HL-60/S4 (cell line): ENCODE data around the gene AANAT.

Experiments
- in situ Hi-C: fragments of 300-500 bp; cut with MboI; formaldehyde crosslinking; loops from 2 replicates; pipeline ENCODE4 v1.14.3; 2022; ENCODE audit warnings: low sequenced_read_pairs

Gene AANAT

DNA sequence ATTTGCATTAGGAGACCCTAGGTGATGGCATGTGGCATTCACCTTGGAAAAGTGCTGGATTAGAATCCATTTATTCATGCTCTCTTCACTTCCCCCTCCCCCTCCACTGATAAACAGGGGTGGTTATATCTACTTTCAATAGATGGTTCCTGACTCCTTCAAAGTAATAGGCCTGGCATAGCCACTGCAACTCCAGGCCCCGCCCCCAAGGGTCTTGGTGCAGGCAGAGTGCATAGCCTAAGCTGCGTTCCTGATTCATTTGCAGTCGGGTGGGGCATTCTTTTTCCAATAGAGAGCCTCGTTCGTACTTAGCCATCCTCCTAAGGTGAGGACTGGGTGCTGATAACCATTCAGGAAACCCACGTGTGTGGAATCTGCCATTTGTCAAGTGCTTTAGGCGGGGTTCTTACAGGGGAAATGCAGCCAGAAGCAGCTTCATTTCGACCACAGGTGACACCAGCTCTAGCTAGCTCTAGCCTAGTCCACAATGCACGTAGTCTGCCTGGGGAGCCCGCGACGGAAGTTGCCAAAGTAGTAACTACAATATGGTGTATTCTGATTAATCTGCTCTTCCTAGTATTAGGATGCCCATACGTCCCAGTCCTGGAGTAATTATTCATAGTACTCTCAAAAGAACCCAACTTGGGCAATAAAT, 25.6 kb upstream of the AANAT start:
- in situ Hi-C loops: no loop called here

DNA sequence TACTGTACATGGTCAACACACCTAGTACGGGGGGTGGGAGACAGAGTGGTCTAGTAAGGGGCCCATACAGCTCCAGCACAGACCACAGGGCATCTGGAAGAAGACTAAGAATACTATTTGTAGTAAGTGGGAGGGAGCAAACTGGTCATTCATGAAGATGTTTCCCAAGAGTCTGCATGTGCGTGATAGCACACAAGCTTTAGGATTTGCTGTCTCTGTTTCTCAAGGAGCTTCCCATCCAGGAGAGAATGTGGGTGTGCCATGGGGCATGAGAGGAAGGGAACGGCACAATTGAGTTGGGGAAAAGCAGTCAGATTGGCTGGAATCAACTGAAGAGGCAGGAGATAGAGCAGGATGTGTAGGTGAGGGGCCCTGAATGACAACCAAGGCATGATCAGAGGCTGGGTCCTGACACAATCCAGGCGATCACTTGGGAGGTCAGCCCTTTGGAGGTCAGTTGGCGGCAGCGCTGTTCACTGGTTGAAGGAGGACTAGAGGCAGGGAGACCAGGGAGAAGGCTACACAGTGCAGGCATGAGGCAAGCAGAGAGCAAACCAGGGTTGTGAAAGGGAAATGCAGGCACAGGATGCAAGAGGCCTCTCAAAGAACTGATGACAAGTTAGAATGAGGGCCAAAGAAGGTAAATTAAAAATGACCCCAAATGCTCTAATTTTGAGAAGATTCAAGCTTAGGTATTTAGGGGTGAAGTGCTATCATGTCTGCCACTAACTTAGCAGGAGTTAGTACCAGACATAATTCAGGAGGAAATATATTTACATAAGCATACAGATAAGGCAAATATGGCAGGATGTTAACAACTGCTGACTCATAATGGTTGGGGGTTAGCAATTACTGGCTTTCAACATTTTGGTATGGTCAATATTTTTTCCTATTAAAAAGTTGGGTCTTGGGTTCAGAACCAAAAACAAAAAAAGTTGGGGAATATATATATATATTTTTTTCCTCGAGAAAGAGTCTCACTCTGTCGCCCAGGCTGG, 24.8 kb upstream of the AANAT start:
- in situ Hi-C loops: no loop called here

DNA sequence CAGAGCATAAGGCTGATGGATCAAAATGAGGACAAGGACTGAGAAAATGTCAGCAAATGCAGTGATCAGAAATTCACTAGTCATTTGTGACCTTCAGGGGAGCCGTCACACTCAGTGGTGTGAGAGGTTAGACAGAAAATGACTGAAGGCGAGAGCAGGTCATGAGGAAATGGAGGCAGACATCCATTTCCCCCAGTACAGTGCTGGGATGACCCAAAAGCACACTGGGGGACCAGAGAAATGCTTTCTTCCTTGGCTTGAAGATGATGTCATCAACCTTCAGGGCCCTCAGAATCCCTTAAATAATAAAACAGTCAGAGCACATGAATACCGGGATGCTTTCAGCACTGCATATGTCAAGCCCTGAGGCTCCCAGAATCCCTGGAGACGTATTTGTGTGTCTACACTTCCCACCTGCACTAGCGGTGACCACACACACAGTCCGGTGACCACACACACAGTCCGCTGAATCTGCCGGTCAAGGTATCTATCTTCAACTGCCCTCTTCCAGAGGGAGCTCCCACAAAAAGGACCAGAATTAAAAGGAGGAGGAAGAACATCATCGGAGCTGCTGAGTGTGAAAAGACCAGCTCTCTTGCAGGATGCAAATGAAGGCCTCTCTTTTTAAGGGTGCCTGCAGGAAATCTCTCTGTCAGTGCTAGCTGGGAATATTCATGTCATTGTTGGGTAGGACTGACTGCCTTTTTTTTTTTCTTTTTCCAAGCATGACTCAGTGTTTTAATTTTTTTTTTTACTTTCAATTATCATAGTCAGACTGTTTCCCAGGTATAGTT, 22.7 kb upstream of the AANAT start:
- in situ Hi-C loops: no loop called here

DNA sequence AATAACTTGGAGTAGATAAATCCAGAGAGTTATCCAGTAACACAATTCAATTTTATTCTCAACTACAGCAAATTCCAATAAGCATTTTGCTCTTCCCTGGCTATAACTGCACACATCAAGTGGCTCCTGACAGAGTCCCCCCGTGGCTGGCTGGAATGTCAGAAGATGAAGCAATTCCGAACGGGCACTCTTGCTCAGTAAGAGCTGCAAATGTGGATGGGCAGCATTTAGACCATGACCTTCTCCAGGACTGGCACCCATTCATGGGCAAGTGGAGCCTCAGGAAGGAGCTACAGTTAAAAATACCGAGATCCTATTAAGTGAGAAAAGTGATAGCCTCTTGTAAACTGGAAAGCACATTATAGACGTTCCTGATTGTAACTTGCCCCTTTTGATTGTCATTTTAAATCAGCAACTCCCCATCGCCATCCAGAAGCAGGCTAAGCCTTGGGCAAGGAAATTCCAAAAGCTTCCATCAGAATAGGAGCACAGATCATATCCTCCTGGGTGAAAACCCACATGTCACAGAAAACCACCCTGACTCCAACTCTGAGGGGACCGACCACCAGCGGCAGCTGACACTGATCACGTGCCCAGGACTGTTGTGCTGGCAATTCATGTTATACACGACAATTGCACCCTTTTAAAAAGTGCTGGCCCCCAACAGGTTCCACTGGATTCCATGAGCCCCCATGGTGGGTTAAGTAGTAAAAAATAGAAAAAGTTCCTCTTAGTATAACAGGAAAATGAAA, 21.5 kb upstream of the AANAT start:
- in situ Hi-C loops: no loop called here

DNA sequence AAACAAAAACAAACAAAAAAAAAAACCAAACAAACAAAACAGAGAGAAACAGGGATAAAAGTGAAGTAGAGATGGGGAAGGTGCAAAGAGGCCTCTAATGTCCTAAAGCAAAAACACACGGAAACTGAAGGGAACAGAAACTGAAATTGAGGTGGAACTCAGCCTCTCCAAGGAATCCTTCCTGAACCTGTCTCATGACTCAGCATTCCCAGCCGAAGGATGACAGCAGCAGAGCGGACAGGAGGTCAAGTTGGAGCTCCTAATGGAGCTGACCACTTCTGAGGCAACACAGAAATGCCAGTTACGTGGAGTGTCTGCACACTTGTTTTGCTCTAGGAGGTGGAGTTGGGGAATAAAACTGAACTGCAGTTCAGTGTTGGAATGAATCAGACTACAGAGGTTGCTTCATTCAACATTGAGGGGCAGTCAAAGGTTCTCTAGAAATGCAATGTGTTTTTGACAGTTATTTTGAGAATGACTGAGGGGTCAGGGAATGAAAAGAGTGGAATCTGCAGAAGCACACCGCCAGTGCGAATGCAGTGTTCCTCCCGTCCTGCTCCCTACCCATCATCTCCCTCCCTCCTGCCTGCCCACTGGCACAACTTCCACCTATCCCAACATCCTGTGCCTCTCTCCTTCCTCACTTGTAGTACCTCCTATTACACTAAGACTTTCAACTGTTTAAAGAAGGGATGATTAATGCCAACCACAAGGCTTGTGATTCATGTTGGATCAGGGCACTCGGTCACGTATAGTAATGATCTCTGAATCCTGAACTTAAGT, 20.8 kb upstream of the AANAT start:
- in situ Hi-C loops: no loop called here

DNA sequence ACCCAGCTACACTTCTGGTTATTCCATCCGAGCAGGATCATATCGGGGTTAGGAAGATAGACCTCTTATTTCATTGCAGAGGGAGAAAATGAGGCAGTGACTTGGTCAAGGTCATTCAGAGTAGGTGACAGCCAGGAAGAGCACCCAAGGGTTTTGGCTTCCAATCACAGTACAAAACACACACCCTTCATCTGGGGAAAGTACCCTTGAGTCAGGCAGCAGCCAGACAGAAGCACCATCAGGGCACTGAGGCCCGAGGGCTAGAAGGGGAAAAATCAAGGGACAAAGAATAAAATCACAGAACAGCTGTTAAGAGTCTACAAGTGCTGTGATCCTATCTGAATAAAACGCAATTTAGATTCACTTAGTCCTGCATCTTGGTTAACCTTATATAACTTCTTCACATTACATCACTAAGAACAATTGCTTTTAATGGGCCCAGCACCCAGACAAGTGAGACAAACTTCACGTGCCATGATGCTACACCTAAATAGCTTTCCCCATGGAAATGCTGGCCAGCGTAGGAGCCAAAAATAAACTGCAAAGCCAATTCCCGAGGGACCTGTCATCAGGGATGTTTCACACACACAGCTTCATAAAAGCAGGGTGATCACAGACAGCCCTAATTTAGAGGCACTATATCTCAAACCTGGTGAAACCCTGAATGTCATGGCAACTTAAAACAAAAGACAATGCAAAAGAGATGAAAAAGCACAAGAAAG, 19.3 kb upstream of the AANAT start:
- in situ Hi-C loops: no loop called here

DNA sequence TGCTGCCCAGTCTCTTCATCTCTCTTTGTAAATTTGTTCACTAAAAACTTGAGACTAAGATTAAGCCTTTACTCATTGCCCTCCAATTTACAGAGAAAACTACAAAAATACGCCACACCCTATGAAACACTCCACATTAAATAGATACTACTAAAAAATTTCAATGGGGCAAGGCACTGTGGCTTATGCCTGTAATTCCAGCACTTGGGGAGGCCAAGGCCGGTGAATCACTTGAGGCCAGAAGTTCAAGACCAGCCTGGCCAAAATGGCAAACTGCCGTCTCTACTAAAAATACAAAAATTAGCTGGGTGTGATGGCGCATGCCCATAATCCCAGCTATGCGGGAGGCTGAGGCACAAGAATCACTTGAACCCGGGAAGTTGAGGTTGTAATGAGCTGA, 18.3 kb upstream of the AANAT start:
- in situ Hi-C loops: no loop called here

DNA sequence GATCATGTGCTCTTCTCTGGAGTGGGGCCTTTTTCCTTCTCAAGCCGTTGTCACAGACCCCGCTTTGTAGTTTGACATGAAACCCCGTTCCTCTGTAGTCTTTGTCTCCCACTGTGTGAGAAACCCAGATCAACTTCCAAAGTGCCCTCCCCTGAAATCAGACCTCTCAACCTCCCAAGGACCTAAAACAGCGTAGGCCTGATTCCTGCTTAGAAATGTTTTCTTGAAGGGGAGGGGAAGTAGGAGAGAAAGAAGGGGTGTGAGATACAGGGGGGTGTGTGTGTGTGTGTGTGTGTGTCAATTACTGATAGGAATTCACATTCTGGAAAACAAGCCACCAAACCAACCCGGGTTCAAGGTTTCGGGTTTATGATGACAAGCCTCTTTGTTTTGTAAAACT, 15.9 kb upstream of the AANAT start:
- in situ Hi-C loops: no loop called here

DNA sequence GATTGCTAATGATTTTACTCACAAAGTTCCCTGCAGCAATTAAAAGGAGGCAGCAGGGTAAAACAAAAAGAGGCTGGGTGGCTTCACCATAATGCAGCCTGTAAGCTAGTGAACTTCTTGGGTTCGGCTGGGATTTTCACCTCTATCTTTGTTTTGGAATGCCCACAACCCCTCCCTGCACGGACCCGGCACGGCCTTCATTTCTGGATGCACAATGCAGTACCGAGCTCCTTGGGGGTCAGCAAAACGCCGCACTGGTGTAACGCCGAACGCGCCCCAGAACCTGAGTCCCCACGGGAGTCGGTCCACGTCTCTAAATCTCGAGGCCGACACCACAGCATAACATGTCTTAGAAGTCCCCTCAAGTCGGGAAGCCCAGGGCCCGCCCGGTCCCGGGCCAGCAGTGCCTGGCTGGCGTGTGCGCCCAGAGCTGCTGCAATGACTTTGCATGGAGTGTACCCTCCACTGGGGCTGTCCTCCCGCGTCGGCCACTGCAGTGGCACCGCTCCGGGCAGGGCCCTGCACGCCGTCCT, 15.2 kb upstream of the AANAT start:
- in situ Hi-C loops: no loop called here

DNA sequence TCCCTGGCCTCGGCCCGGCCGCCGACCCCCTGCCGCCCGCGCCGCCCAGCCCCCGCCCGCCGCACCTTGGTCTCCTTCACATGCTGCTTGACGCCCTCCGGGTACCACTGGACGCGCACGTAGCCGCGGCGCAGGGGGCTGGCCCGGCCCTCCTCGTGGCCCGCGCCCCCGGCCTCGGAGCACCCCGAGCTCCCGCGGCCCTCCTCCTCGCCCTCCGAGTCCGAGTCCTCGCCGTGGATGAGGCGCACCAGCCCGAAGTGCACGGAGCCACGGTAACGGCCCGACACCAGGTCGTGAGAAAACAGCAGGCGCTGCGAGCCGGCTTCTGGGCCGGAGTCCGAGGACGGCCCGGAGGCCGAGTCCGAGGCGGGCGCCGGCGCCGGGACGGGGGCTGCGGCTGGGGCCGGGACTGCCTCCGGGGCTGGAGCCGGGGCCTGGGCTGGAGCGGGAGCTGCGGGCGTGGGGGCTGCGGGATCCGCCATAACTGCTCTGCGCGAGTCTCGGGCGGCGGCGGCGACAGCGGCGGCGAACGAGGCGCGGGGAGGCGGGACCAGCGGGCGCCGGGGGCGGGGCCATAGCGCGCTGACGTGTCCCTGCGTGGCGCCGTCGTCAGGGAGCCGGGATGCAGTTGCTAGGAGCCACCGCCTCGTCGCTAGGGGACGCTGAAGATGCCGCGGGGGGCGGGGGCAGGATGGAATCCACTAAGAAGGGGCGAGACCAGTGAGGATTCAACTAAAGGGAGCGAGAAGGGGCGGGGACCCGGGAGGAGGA, 14.6 kb upstream of the AANAT start, which contains the start of gene UBE2O:
Gene UBE2O, minus strand, starts transcription at position 493 of the 771 bp plus-strand sequence. Its CDS starts 11 bp downstream, at position 482.
- in situ Hi-C loops: no loop called here

DNA sequence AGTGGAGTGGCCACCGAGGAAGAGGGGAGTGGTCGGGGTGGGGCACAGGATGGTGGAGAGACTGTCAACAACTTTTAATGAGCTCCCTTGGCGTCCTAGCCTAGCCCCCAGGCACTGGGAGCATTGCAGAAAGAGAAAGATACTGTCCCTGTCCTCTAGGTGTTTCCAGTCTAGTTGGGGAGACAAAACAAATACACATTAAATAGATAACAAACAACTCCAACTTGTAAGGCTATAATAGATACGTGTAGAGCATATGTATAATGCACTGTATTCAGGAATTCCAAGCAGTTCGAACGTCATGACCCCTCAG, 14.0 kb upstream of the AANAT start:
- in situ Hi-C loops: no loop called here

DNA sequence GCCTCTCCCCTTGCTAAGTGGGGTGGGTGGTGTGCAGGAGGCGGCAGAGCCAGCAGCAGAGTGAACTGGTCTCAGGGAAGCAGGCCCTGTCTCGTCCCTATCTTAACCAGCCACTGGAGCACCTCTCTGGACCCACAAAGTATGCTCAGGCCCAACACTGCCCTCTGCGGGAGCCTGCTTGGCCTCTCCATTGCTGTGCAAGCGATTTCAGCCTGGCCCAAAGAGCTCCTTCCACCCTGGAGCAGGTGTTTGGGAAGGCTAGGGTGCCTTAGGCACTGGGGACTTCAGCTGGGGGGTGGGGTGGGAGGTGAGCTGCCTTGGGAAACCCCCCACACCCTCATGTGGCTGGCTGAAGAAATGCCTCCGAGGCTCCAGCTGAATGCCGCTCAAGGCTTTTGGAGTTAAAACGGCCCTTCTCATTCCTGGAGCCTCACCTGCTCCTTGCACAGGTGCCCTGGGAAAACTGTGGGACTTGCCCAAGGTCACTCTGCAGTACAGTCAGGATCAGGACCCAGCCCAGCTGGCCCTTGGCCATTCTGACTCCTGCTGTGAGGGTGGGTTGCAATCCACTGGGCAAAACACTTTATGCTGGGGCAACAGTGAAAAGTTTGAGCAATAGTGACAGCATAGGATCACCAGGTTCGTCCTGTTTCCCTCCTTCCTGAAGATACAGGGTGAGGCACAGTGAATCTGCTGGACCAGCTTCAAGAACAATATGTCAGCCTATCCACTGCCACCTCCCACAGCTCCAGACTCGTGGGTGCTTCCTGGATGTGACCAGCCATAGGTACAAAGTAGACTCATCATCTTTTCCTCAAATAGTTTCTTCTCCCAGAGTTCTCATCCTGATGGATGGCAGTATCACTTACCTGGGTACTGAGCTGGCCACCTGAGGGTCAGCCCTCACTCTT, 8.6 kb upstream of the AANAT start:
- in situ Hi-C loops: no loop called here

DNA sequence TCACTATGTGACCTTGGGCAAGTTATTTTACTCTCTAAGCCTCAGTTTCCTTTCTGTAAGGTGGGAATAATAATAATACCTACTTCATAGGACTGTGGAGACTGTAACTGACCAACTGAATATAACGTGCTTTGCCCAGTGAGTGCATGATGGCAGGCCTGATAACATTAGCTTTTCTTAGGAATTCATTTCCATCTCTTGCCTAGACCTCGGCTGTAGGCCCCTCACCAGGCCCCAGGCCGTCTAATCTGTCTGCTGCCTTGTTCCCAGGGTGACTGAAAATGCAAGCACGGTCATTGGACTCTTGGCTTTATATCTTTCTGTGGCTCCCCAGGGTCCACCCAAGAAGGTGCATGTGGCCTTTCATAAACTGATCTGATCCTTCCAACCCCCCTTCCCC, 7.7 kb upstream of the AANAT start:
- in situ Hi-C loops: no loop called here

DNA sequence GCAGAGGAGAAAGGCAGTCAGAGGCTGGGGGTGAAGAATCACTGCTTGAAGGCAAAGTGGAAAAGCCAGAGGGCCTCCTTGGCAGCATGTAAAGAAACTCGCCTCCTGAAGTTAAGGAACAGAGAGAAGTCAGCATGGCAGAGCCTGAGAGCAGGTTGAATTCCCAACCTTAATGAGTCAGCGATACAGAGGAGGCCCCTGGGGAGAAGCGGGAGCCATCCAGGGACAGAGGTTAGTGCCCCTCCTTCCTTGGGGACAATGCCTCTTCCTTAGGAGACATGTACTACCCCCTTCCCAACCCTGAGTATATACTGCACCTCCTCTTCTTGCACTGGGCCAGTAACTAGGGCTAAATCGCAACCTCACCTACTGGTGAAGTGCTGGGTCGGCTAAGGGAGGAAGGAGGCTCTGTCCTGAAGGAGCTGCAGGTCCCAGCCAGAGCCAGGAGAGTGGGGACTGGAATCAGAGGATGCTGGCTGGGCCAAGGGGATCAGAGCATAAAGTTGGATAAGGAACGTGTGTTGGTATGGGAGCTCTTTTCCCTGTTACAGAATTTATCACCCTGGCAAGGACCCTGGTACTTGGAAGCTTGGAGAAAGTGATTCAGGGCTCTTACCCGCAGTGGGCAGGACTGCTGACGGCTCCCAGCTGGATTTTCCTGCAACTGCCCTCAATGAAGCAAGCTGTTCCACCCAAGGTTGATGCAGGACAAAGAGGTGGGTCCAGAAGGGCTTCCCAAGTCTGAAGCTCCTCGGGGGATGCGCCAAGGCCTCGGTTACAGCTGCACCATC, 5.4 kb upstream of the AANAT start:
- in situ Hi-C loops: no loop called here

DNA sequence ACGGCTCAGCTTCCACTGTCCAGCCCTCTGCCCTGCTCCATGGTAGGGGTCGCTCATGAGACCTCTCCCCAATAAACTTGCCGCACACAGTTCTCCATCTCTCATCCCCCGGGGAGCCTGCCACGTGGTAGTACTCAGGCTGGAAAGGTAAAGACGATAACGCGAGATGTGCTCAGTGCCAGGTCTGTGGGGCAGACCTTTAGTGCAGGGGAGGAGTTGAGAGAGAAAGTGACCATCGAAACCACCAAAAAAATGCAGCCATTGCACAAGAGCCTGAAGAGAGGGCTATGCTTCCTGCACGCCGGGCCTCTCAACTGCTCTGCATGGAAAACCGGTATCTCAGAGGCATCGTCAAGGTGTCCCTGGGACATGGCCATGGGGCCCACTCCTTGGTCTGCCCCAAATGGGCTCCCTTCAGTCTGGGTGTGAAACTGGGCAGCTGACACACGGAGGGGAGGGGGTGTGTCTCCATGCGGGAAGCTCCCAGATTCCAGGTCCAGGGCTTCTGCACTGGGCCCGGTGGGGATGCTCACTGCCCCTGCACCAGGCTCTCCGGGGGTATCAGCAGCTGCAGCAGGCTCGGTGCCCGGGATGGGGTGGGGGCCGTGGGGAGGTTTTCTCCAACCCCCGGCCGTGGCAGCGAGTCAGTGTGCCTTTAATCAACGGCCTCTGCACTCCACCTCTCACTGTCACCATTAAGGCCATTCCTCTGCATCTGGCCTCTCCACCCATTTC, 4.7 kb upstream of the AANAT start:
- in situ Hi-C loops: no loop called here

DNA sequence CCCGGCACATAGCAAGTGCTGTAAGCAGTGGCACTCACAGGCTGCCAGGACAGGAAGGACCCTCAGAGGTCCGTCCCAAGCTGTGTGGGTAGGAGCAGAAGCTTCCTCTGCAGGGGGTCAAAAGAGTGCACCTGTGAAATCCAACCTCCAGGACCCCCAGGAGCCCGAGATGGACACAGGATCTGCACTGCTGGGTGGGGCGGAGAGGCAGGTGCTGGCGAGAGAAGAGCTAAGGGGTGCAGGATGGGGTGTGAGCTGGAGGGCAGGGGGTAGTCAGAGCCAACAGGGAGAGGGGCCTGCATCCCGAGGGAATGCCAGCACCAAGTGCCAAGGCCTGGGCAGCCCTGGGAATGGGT, 650 bp upstream of the AANAT start:
- in situ Hi-C loops: loop anchor here (5.0 kb wide), 1 partner anchor 41 kb away; no protein-coding TSS in a partner anchor
